GM19035 (cell line): Measurements from ENCODE around the gene TPCN2.

Experiments used
- ATAC-seq: cut with Tn5 transposase; IDR thresholded peaks from one replicate; pipeline ENCODE4 v1.9.1; 2021; ENCODE audit not compliant: unreplicated experiment

TPCN2 gene

DNA sequence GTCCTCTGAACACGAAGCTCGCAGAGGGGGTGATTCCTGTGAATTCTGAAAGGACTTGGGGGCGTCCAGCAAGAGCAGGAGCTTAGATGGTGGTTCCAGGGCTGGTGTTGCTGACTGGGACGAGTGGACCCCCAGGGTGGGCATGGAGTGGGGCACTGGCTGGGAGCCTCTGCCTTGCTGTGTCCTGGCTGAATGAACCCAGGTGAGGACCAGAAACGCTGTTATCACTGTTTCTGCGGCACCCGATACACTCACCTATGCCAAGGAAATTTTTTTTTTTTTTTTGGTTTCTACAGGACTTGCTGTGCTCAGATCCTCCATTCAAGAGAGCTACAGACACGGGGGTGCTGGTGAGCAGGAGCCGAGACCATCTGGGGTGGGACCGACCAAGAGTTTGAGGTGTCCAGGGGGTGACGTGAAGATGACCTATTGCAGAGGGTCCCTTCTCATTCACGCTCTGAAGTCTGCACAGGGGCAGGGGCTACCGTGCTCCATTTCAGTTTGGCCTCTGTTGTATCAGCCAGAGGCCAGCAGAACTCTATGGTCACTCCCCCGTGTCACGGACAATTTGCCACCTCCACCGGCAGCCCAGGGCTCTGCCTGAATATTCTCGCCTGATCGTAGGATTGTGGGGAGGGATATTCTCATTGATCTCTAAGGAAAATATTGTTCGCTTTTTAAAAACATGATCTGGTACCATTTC is 110.6 kb downstream of the TPCN2 start:
- ATAC-seq, result no peak

- ATAC-seq, result no peak
These were observed 111.8 kb downstream of the TPCN2 start for GRCh38 chr11:69160296-69161116.

- no peak for ATAC-seq
These were observed 112.3 kb downstream of the TPCN2 start for GRCh38 chr11:69161117-69161407.

- no peak for ATAC-seq
These were observed 113.8 kb downstream of the TPCN2 start for GRCh38 chr11:69162505-69162904.

- ATAC-seq, result no peak
These were observed 115.1 kb downstream of the TPCN2 start for GRCh38 chr11:69163842-69164241.

GRCh38 chr11:69164824-69165223 is 116.1 kb downstream of the TPCN2 start:
- ATAC-seq, result no peak

DNA sequence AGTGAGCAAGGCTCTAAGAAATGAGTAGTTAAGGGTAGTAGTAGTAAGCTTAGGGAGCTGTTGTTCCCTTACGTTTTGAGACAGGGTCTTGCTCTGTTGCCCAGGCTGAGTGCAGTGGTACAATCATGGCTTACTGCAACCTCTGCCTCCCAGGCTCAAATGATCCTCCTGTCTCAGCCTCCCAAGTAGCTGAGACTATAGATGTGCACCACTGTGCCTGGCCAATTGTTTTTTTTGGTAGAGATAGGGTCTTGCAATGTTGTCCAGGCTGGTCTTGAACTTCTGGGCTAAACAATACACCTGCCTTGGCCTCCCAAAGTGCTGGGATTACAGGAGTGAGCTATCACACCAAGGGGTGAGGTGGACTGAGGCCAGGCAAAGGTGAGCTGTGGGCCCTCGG is 117.0 kb downstream of the TPCN2 start:
- ATAC-seq, result no peak

- peak; percentile 90 for ATAC-seq
These were observed 117.7 kb downstream of the TPCN2 start for GRCh38 chr11:69166218-69167115.

DNA sequence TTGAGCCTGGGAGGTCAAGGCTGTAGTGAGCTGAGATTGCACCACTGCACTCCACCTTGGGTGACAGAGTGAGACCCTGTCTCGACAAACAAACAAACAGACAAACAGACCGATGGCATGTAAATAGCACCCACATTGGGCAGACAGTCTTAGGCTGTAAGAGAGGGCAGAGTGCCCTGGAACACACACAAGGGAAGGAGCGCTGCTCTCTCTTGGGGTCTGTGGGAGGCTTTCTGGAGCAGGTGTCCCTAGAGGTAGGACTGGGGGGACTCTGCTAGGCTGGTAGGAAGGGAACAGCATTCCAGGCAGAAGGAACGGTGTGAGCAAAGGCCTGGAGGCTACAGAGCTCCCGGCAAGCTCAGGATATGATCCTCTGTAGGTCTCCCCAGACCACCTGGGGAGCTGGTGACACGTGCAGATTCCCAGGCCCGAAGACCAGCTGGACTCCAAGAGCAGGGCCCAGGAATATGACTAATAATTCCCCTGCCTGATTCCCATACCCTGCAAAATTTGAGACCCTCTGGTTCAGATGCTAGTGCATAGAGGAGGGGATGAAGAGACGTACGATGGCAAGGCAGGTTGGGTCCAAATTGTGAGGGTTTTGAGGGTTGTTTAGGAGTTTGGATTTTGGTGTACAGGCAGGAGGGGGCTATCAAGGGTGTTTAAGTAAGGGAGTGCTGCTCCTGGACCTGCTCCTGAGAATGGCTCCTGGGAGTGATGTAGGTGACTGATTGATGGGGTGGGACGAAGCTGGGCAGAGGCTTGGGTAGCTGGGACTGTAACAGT is 118.6 kb downstream of the TPCN2 start:
- ATAC-seq, result no peak

GRCh38 chr11:69167916-69168691 is 119.4 kb downstream of the TPCN2 start:
- ATAC-seq, result no peak

- ATAC-seq, result no peak
These were observed 120.7 kb downstream of the TPCN2 start for GRCh38 chr11:69169479-69169878.

DNA sequence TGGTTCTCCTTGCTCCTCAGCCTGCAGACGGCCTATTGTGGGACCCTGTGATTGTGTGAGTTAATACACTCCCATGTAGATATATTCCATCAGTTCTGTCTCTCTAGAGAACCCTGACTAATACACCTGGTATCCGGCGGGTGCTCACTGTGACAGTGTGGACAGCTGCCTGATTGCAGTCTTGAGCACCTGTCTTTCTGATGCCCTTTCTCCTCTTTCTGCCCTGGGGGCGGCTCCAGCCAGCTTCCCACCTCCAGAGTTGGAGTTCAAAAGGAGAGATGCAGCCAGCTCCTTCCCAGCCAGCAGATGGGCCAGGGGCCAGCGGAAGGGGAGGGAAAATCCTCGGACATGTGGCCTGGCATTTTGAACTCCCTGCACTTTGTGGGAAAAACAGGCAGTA is 122.0 kb downstream of the TPCN2 start:
- ATAC-seq, result no peak

GRCh38 chr11:69171476-69172240 is 122.9 kb downstream of the TPCN2 start:
- ATAC-seq, result no peak

- ATAC-seq, result no peak
These were observed 123.9 kb downstream of the TPCN2 start for GRCh38 chr11:69172674-69173073.

DNA sequence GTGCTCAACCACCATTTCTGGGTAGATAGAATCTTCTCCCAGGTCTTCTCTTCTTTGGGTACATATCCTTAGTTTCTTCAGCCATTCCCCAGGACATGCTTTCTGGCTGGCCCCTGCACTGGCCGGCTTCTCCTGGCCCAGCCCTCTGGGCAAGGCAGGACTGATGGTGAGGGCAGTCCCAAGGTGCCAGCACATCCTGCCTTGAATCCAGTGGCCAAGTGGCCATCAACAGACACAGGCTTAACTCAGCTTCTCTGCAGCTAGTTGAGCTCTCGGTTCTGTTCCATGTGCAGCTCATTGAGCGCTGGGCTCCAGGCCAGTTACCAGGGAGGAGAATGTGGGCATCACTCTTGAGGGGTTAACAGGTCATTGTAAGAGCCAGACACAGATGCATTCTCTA is 124.6 kb downstream of the TPCN2 start:
- ATAC-seq, result no peak

GRCh38 chr11:69173925-69174581 is 125.3 kb downstream of the TPCN2 start:
- ATAC-seq, result no peak

DNA sequence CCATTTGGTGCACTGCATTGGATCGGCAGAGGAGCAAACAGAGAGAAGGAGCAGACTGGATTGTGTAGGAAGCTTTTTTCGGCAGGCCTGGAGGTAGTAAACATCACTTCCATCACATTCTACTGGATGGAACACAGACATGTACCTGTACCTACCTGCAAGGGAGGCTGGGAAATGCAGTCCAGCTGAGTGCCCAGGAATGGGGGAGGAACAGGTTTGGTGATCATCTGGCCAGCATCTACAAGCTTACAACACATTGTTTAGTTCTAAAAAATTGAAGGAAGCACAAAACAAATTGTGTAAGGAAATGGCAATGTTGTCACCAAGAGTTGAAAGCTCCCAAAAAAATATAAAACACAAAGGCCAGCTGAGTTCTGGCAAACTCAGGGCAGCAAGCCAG is 126.1 kb downstream of the TPCN2 start:
- no peak for ATAC-seq

GRCh38 chr11:69178819-69179482 is 130.2 kb downstream of the TPCN2 start:
- no peak for ATAC-seq
